ENCODE measurements around the gene HSP90AA1. TPM values are rescaled to one million over a fixed set of nuclear protein-coding genes. Genes with fewer than 3 reads are reported as not detected.
A peak's percentile ranks its signal among the peaks of the same experiment; 100 is the strongest.

HSP90AA1 gene
- total and polyA plus RNA-seq, 2 of the 8 experiments (the other 6 are each of a cell fraction or from before 2014, with no cell fraction given) = 339 to 878 TPM

- POLR2A ChIA-PET (ENCODE audit: partially characterized antibody) = interaction anchor here (0.6 to 1.8 kb wide), 12 partner anchors 8 to 255 kb away, joined by 3 to 6 read pairs (median 4); partner anchors contain the start of gene DYNC1H1
- no peaks in the 10 kb centered on the region for H3K27me3 ChIP-seq (replicated peaks in 1 of 4; ENCODE audit: control insufficient read depth in 3 of 4, extremely low read depth in 1 of 4, insufficient read depth in 3 of 4, low read length in 3 of 4)
- DNase-seq (ENCODE audit: low read depth in 1 of 2, low spot score in 2 of 2) (peak in 1 of 2 experiments; percentile 85), FAIRE-seq (no peak)
- no peak overlapping the region for H2BK20ac ChIP-seq (ENCODE audit: low read length)
- CTCF ChIA-PET (ENCODE audit: partially characterized antibody) = interaction anchor here (0.5 to 5.4 kb wide), 13 partner anchors 11 to 293 kb away, joined by 3 to 37 read pairs (median 4); partner anchors contain the start of gene MOK
- no peak overlapping the region for H3K9ac ChIP-seq (replicated peaks in 1 of 4; ENCODE audit: extremely low read depth in 1 of 4, low read depth in 3 of 4, low read length in 3 of 4)
- no peaks in the 10 kb centered on the region for H3K9me3 ChIP-seq (ENCODE audit: insufficient read depth in 2 of 2, low read depth in 1 of 2, low read length in 1 of 2)
- no peak overlapping the region for H3K56ac ChIP-seq (replicated peaks; ENCODE audit: insufficient read length, low read depth, low read length)
- H4K8ac ChIP-seq (ENCODE audit: extremely low read depth, insufficient read depth, low read length) = 0 out of 2 replicates have a peak overlapping the region, but pooled peaks have one; percentile 43
- H4K91ac ChIP-seq (replicated peaks; ENCODE audit: insufficient read length, low read length) = no peak overlapping the region
- no peaks in the 10 kb centered on the region for H3K36me3 ChIP-seq (ENCODE audit: control insufficient read depth in 2 of 4, insufficient read depth in 4 of 4, low read length in 3 of 4)
- H3K23ac ChIP-seq (ENCODE audit: insufficient read length) = no peak overlapping the region
- no peak overlapping the region for H3K27ac ChIP-seq (ENCODE audit: low read depth, low read length)
- no peaks in the 10 kb centered on the region for H3K23me2 ChIP-seq (ENCODE audit: low read depth, low read length)
- no peaks in the 10 kb centered on the region for H4K20me1 ChIP-seq (replicated peaks in 1 of 2; ENCODE audit: control insufficient read depth in 1 of 2, insufficient read depth in 2 of 2, low read length in 2 of 2)
- no peak overlapping the region for H2BK5ac ChIP-seq (ENCODE audit: low read depth, low read length)
- H2AFZ ChIP-seq (ENCODE audit: low read length) = peak overlapping the region; percentile 90; the same call in 1 of the 2 replicates
- WGBS, 2 experiments (ENCODE audit: extremely low coverage in 1 of 2, insufficient coverage in 1 of 2, insufficient read length in 1 of 2, insufficient replicate concordance in 2 of 2, low coverage in 1 of 2, low lambda C conversion rate in 2 of 2, missing lambda C conversion rate in 1 of 2) = 42% methylated on average over 22 of the region's 26 CpGs; no CpG with 5 or more reads in 1 of the 2 experiments
- H3K4me1 ChIP-seq (replicated peaks in 1 of 4; ENCODE audit: control insufficient read depth in 3 of 4, insufficient read depth in 4 of 4, low read length in 3 of 4) = peaks cover 0 to 3% (median 0%) of the 10 kb centered on the region in 4 experiments; a peak in 1 of 7 replicates
- no peak overlapping the region for H2BK15ac ChIP-seq (ENCODE audit: low read length)
- H3K14ac ChIP-seq (ENCODE audit: insufficient read length) = no peak overlapping the region
- no peak for TF ChIP-seq SP1 (IDR thresholded peaks at IDR 0.05; ENCODE audit: low read depth, low read length)
- no peak for TF ChIP-seq KDM1A (IDR thresholded peaks at IDR 0.05; ENCODE audit: borderline replicate concordance, low read length)
- no peak for TF ChIP-seq SRF (IDR thresholded peaks at IDR 0.05; ENCODE audit: low read depth, low read length)
- TF ChIP-seq SIRT6 (IDR thresholded peaks at IDR 0.05; ENCODE audit: low read length) = no peak
- TF ChIP-seq CHD2 (IDR thresholded peaks at IDR 0.05; ENCODE audit: low read length) = no peak
- no peak for TF ChIP-seq NANOG (IDR thresholded peaks at IDR 0.05; ENCODE audit: insufficient read depth, low read depth, low read length, poor library complexity, severe bottlenecking)
- no peak for TF ChIP-seq TBP (IDR thresholded peaks at IDR 0.05; ENCODE audit: low read depth, low read length)
- TF ChIP-seq RAD21 (IDR thresholded peaks at IDR 0.05 in 1 of 2, conservative IDR thresholded peaks at IDR 0.05 in 1 of 2; ENCODE audit: low read depth in 2 of 2, low read length in 2 of 2) = peak in 1 of 2 experiments; percentile 18; a peak in 1 of 4 replicates
- H3K79me1 ChIP-seq (ENCODE audit: low read depth, low read length) = no peaks in the 10 kb centered on the region
- H4K5ac ChIP-seq (ENCODE audit: insufficient read length, low read depth, low read length) = no peak overlapping the region
- H3K4ac ChIP-seq (replicated peaks; ENCODE audit: insufficient read length, low read depth, low read length) = no peak overlapping the region
- H3K18ac ChIP-seq (ENCODE audit: extremely low read depth, low read length) = no peak overlapping the region
- H3K4me3 ChIP-seq (ENCODE audit: extremely low read depth in 1 of 4, insufficient read depth in 2 of 4, low read depth in 3 of 4, low read length in 4 of 4) = peak overlapping the region in 1 of 4 experiments; percentile 17; a peak in 1 of 8 replicates
- peak overlapping the region in 1 of 2 experiments; percentile 12; a peak in 1 of 4 replicates for H3K4me2 ChIP-seq (ENCODE audit: insufficient read depth in 1 of 2, low read depth in 2 of 2, low read length in 2 of 2)
- H2BK12ac ChIP-seq (ENCODE audit: low read depth, low read length) = no peak overlapping the region
- H2BK120ac ChIP-seq (replicated peaks; ENCODE audit: low read depth, low read length) = no peak overlapping the region
- no peaks in the 10 kb centered on the region for H3K79me2 ChIP-seq (ENCODE audit: control insufficient read depth in 1 of 2, insufficient read depth in 2 of 2, low read length in 2 of 2)
- H2AK5ac ChIP-seq (ENCODE audit: low read depth, low read length) = no peak overlapping the region
Measured at GRCh38 chr14:102063109-102063807, 23.6 kb downstream of the HSP90AA1 start.

All from H1 (cell line).